HT1080 (cell line): ENCODE results near the gene OR52E2. TPM values are rescaled to one million over a fixed set of nuclear protein-coding genes. Genes with fewer than 3 reads are reported as not detected.
A peak's percentile ranks its signal among the peaks of the same experiment; 100 is the strongest.

Source experiments
- DNase-seq: peaks from one replicate; pipeline ENCODE4 v3.0.0-alpha.2; 2015; ENCODE audit warnings: low read depth
- polyA plus RNA-seq, 2 experiments: library from polyadenylated mRNA; depleted of rRNA; stranded (reverse); fragments of >200 nt; gene quantifications; 2 replicates each; pipeline ENCODE4 v1.2.3, GENCODE V29; 2015
- total RNA-seq: library from RNA; depleted of rRNA; stranded (reverse); fragments of >200 nt; shearing (Covaris generic); gene quantifications from 2 replicates; pipeline ENCODE4 v1.2.3, GENCODE V29; 2014; rRNA removed

Gene OR52E2
- not detected in 2 replicates for total RNA-seq
- polyA plus RNA-seq (2015; cell fraction: cytosol; rRNA removed), result not detected in 2 replicates
- polyA plus RNA-seq (2015; cell fraction: nucleus; rRNA removed), result not detected in 2 replicates

- no peak for DNase-seq
Observed at GRCh38 chr11:5059391-5059790, at the start of gene OR52E2. OR52E2 (minus strand) TSS chr11:5059627; CDS start chr11:5059627, 0 bp downstream.

GRCh38 chr11:5107285-5107684 is 47.9 kb upstream of the OR52E2 start:
- no peak for DNase-seq

GRCh38 chr11:5103066-5103465 is 43.6 kb upstream of the OR52E2 start:
- no peak for DNase-seq

GRCh38 chr11:5102246-5102645 is 42.8 kb upstream of the OR52E2 start:
- no peak for DNase-seq

GRCh38 chr11:5096011-5096410 is 36.6 kb upstream of the OR52E2 start:
- no peak for DNase-seq

- peak; percentile 64 for DNase-seq
Observed at GRCh38 chr11:5092821-5093585, 33.6 kb upstream of the OR52E2 start.

GRCh38 chr11:5090668-5091067 is 31.2 kb upstream of the OR52E2 start:
- DNase-seq, result no peak

- DNase-seq, result no peak
Observed at GRCh38 chr11:5088556-5088955, 29.1 kb upstream of the OR52E2 start.

GRCh38 chr11:5083602-5084001 is 24.2 kb upstream of the OR52E2 start:
- no peak for DNase-seq

GRCh38 chr11:5081405-5081804 is 22.0 kb upstream of the OR52E2 start:
- DNase-seq, result no peak

- DNase-seq, result peak; percentile 21
Observed at GRCh38 chr11:5071799-5072198, 12.4 kb upstream of the OR52E2 start.

- no peak for DNase-seq
Observed at GRCh38 chr11:5069272-5069671, 9.8 kb upstream of the OR52E2 start, which contains the start of gene OR52E1. OR52E1 (plus strand) TSS chr11:5069572.

GRCh38 chr11:5065027-5065426 is 5.6 kb upstream of the OR52E2 start:
- DNase-seq, result no peak

- peak; percentile 18 for DNase-seq
Observed at GRCh38 chr11:5058679-5059078, 748 bp downstream of the OR52E2 start.

- DNase-seq, result no peak
Observed at GRCh38 chr11:5046754-5047330, 12.6 kb downstream of the OR52E2 start.

GRCh38 chr11:5046226-5046625 is 13.2 kb downstream of the OR52E2 start, which contains the start of gene OR52J3:
OR52J3 (plus strand) TSS chr11:5046526; CDS start chr11:5046526, 0 bp downstream.
- DNase-seq, result no peak

GRCh38 chr11:5043380-5043779 is 16.0 kb downstream of the OR52E2 start:
- DNase-seq, result peak; percentile 65

- no peak for DNase-seq
Observed at GRCh38 chr11:5042091-5042490, 17.3 kb downstream of the OR52E2 start.

GRCh38 chr11:5040876-5041275 is 18.6 kb downstream of the OR52E2 start:
- no peak for DNase-seq

GRCh38 chr11:5038341-5038740 is 21.1 kb downstream of the OR52E2 start:
- DNase-seq, result no peak

- no peak for DNase-seq
Observed at GRCh38 chr11:5037926-5038325, 21.5 kb downstream of the OR52E2 start.

- DNase-seq, result no peak
Observed at GRCh38 chr11:5036669-5037068, 22.8 kb downstream of the OR52E2 start.

GRCh38 chr11:5021996-5022395 is 37.4 kb downstream of the OR52E2 start:
- peak; percentile 26 for DNase-seq
